Osteocyte (in vitro differentiated cells): Measurements from ENCODE around the gene KLHL21. TPM values are rescaled to one million over a fixed set of nuclear protein-coding genes. Genes with fewer than 3 reads are reported as not detected.
A peak's percentile ranks its signal among the peaks of the same experiment; 100 is the strongest.

Experiments used
- DNase-seq: peaks from one replicate; pipeline ENCODE4 v3.0.0; 2021; ENCODE audit warnings: mixed read lengths; ENCODE audit not compliant: unreplicated experiment; ENCODE audit errors: extremely low spot score
- H3K27ac Mint-ChIP-seq: one replicate; pipeline ENCODE4 v1.8.0; 2021; ENCODE audit warnings: mild to moderate bottlenecking, mixed read lengths; ENCODE audit not compliant: unreplicated experiment
- H3K27me3 Mint-ChIP-seq: one replicate; pipeline ENCODE4 v1.8.0; 2021; ENCODE audit warnings: mixed read lengths; ENCODE audit not compliant: unreplicated experiment
- H3K36me3 Mint-ChIP-seq: one replicate; pipeline ENCODE4 v1.8.0; 2021; ENCODE audit warnings: mixed read lengths; ENCODE audit not compliant: unreplicated experiment
- H3K4me1 Mint-ChIP-seq: one replicate; pipeline ENCODE4 v1.8.0; 2021; ENCODE audit warnings: mixed read lengths; ENCODE audit not compliant: unreplicated experiment
- H3K4me3 Mint-ChIP-seq: one replicate; pipeline ENCODE4 v1.8.0; 2021; ENCODE audit warnings: mild to moderate bottlenecking, moderate library complexity, mixed read lengths; ENCODE audit not compliant: unreplicated experiment
- H3K9me3 Mint-ChIP-seq: one replicate; pipeline ENCODE4 v1.8.0; 2021; ENCODE audit warnings: mixed read lengths; ENCODE audit not compliant: unreplicated experiment
- CTCF ChIP-seq: fragments of 200-600 bp; sonication (generic); IDR thresholded peaks from 2 replicates; pipeline ENCODE4 v1.5.0; 2021; ENCODE audit warnings: antibody characterized with exemption, mild to moderate bottlenecking, moderate library complexity
- total RNA-seq: library from RNA; stranded (reverse); gene quantifications from 2 replicates; pipeline ENCODE4 v1.2.1, GENCODE V29; 2021

The KLHL21 gene
- total RNA-seq, 1 donor from 2014 or later: 27.5 TPM

DNA sequence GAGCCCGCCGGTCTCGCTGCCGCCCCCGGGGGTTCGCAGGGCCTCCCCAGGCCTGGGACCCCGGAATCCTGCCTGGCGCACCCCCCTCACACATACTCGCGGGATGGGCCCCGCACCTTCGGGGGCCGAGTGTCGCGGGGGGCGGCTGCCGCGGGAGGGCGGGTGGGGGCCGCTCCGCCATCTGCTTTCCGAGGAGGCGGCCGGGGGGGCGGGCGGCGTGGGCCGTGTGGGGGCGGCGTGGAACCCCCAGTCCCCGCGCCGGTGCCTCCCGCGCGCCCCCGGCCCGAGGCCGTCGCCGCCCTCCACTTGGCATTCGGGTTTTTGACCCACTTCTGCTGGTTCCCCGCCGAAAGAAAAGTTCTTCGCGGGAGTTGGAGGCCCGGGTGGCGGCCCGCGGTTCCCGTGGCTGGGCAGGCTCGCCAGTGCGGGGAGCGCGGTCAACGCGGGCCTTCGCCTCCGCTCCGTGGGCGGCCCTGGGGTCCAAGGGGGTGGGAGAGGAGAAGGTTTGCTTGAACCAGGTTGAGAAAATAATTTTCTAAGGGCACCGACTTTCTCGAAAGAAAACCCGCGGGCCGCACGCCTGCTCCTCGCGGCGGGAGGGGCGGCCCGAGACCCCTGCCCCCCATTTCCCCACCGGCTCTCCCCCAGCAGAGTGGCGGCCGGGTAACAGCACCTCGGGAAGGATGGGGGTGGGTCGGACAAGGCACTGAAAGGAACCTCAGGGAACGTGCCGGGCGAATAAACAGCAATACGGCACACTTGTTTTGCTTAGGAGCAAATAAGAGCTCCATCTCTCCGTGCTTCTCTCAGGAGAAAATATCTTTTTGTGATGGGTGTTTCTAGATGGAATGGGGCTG is 12.5 kb upstream of the KLHL21 start:
- Mint-ChIP-seq H3K27ac (peak overlapping the region; percentile 80), H3K4me1 (peaks cover 32% of the 10 kb centered on the region), H3K36me3 (peaks cover 11% of the 10 kb centered on the region), H3K4me3 (peak overlapping the region; percentile 76), H3K27me3 (no peaks in the 10 kb centered on the region), H3K9me3 (no peaks in the 10 kb centered on the region)
- no peak for TF ChIP-seq CTCF
- DNase-seq: no peak

DNA sequence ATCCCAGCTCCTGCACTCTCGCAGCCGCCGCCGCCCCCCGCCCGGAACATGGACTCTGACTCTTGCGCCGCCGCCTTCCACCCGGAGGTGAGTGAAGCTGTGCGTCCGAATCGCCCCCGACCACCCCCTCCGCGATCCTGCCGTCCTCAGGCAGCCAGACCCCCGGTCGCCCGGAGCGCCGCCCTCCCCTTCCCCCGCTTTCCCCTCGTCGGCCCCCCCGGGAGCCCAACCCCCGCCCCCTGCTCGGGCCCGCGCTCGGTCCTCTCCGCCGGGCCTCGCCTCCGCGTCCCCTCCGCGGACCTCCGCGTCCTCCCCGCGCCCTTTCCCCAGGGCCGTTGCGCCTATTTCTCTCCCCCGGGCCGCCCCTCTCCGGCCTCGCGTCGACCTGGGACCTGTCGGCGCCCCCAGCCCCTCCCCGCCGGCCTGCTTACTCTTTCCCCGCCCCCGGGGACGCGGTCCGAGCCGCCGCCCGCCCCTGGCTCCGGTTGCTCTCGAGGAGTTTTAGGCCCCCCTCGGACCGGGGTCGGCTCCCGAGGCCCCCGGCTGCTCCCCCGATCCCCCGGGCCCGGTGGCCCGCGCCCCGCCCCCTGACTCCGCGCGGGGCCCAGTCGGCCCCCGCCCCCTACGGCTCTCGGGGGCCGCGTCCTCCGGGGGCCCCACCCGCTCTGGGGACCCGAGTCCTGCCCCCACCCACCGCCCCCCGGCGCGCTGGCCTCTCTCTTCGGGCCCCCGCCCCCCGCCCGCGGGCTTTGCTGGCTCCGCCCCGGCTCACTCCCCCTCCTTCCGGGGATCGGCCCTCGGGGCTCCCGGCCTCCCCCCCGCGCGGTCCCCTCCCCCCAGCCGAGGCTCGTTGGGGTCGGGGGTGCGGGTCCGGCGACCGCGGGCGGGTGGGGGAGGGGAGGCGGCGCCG is 11.6 kb upstream of the KLHL21 start:
- no peak for DNase-seq
- no peaks in the 10 kb centered on the region for H3K9me3 Mint-ChIP-seq

DNA sequence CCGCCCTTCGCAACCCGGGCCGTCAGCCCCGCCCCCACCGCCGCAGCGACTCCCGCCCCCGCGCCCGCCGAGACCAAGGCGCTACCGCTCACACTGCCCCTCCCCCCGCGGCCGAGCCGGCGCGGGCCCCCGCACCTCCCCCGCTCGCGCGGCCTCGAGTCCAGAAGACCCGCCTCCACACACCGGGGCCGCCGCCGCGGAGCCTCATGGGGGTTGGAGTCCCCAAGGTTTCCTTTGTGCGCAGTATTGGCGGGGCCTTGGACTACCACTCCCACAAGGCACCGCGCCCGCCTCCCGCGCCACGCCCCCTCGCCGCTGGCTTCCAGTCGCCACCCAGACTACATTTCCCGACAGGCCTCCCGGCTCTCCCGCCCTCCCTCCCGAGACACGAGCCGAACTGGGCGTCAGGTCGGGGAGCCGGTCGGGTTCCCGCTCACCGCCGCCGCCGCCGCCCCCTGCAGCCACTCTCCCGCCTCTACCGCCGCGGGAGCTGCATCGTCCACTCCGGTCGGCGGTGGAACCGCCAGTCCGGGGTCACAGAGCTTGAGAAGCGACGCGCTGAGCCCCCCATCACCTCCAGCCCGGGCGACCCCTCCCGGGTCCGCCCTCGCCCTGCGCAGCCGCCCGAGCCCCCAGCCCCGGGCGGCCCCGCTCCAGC is 10.8 kb upstream of the KLHL21 start, which contains the start of gene PHF13:
TSS of gene PHF13 (plus strand) at position 371 of the 658 bp plus-strand sequence. CDS start 336 bp downstream, outside the sequence.
- peak; percentile 100 for DNase-seq
- Mint-ChIP-seq H3K9me3 (no peaks in the 10 kb centered on the region), H3K27ac (peak within 1 kb of the TSS; percentile 90), H3K36me3 (no peaks in the 10 kb centered on the region), H3K27me3 (no peaks in the 10 kb centered on the region), H3K4me1 (peaks cover 42% of the 10 kb centered on the region), H3K4me3 (peak within 1 kb of the TSS; percentile 86)
- TF ChIP-seq CTCF: no peak

More for the DNA sequence above, 11.6 kb upstream of the KLHL21 start:
- Mint-ChIP-seq H3K4me1 (peaks cover 41% of the 10 kb centered on the region), H3K27ac (no peak overlapping the region), H3K4me3 (peak overlapping the region; percentile 73), H3K27me3 (no peaks in the 10 kb centered on the region), H3K36me3 (peaks cover 4% of the 10 kb centered on the region)
- TF ChIP-seq CTCF: no peak

- Mint-ChIP-seq H3K27ac (peak overlapping the region; percentile 90), H3K9me3 (no peaks in the 10 kb centered on the region), H3K36me3 (no peaks in the 10 kb centered on the region), H3K4me3 (peak overlapping the region; percentile 86), H3K27me3 (no peaks in the 10 kb centered on the region), H3K4me1 (peaks cover 42% of the 10 kb centered on the region)
- DNase-seq: no peak
- peak; percentile 17 for TF ChIP-seq CTCF
Measured at GRCh38 chr1:6612641-6613360, 10.1 kb upstream of the KLHL21 start.
